GM12878 (cell line): ENCODE data around the gene ANXA4. TPM values are rescaled to one million over a fixed set of nuclear protein-coding genes. Genes with fewer than 3 reads are reported as not detected.

ENCODE experiments used
- CREM ChIP-seq: IDR thresholded peaks from 2 replicates; pipeline ENCODE4 v1.6.1; 2014; ENCODE audit warnings: antibody characterized with exemption, low read depth
- HCFC1 ChIP-seq: fragments of 150-350 bp; IDR thresholded peaks from 2 replicates; pipeline ENCODE4 v1.6.1; 2014; ENCODE audit warnings: low read length
- IKZF2 ChIP-seq, 2 experiments: fragments of 450-650 bp; IDR thresholded peaks; 2 replicates each; pipeline ENCODE4 v1.6.1; 2017; ENCODE audit warnings: mild to moderate bottlenecking in 2 of 2, moderate library complexity in 2 of 2
- KAT2A ChIP-seq: conservative IDR thresholded peaks from 2 replicates; pipeline ENCODE4 v1.6.1; 2011; ENCODE audit warnings: low read depth, low read length; ENCODE audit not compliant: control insufficient read depth
- RAD21 ChIP-seq: IDR thresholded peaks from 2 replicates; pipeline ENCODE4 v1.6.1; 2011; ENCODE audit warnings: mild to moderate bottlenecking, low read depth, low read length, moderate library complexity; ENCODE audit not compliant: insufficient read depth
- SP1 ChIP-seq: IDR thresholded peaks from one replicate; pipeline ENCODE4 v1.6.1; 2011; ENCODE audit warnings: low read depth, low read length
- SPI1 ChIP-seq: IDR thresholded peaks from 2 replicates; pipeline ENCODE4 v1.6.1; 2011; ENCODE audit warnings: low read depth, mild to moderate bottlenecking, low read length, moderate library complexity, borderline replicate concordance; ENCODE audit not compliant: insufficient read depth
- ZZZ3 ChIP-seq: IDR thresholded peaks from 2 replicates; pipeline ENCODE4 v1.6.1; 2011; ENCODE audit warnings: low read depth; ENCODE audit not compliant: control insufficient read depth, insufficient read length
- polyA plus RNA-seq, 11 experiments: library from polyadenylated mRNA; depleted of rRNA in 4 of 11; unstranded in 6 of 11; stranded (reverse) in 5 of 11; fragments of >200 nt; fragmentation: Nextera tagmentation in 4 of 11; fragmentation: Illumina TruSeq in 1 of 11; extraction: Ambion mirVana in 4 of 11; extraction: Trizol in 1 of 11; gene quantifications; 1 replicate in 1 of 11; 2 replicates in 10 of 11; pipeline versions ENCODE4 v1.2.1 to v1.2.3, GENCODE V29; 2011 to 2016; ENCODE audit warnings: inconsistent platforms in 2 of 11, missing spikeins in 2 of 11, low read depth in 1 of 11
- total RNA-seq, 4 experiments: library from RNA; depleted of rRNA in 3 of 4; stranded (reverse); fragments of >200 nt in 3 of 4; fragmentation: Illumina TruSeq in 1 of 4; extraction: Trizol in 1 of 4; gene quantifications; 2 replicates each; pipeline versions ENCODE4 v1.2.1 to v1.2.3, GENCODE V29; 2013 to 2021
- TF ChIP-seq, protein P1 (sequence below): fragments of 450-650 bp; IDR thresholded peaks from 2 replicates; pipeline ENCODE4 v1.6.1; 2017; ENCODE audit warnings: borderline replicate concordance
- TF ChIP-seq, protein P2 (sequence below): fragments of 450-650 bp; IDR thresholded peaks from 2 replicates; pipeline ENCODE4 v1.6.1; 2017; ENCODE audit warnings: antibody characterized with exemption, mild to moderate bottlenecking, moderate library complexity
- TF ChIP-seq, protein P3 (sequence below): fragments of 450-650 bp; IDR thresholded peaks from 2 replicates; pipeline ENCODE4 v1.6.1; 2018; ENCODE audit warnings: borderline replicate concordance, mild to moderate bottlenecking; ENCODE audit not compliant: partially characterized antibody
- TF ChIP-seq, protein P4 (sequence below): fragments of 450-650 bp; IDR thresholded peaks from 2 replicates; pipeline ENCODE4 v1.6.1; 2014; ENCODE audit warnings: mild to moderate bottlenecking
- TF ChIP-seq, protein P5 (sequence below): IDR thresholded peaks from 2 replicates; pipeline ENCODE4 v1.6.1; 2012; ENCODE audit warnings: improper control_type of control experiment, low read depth, low read length; ENCODE audit not compliant: insufficient replicate concordance

ANXA4 gene
- total and polyA plus RNA-seq, 10 of the 15 experiments (the other 5 are each of a cell fraction or from before 2014, with no cell fraction given) = 16.3 to 97.2 (median 71.0) TPM

DNA sequence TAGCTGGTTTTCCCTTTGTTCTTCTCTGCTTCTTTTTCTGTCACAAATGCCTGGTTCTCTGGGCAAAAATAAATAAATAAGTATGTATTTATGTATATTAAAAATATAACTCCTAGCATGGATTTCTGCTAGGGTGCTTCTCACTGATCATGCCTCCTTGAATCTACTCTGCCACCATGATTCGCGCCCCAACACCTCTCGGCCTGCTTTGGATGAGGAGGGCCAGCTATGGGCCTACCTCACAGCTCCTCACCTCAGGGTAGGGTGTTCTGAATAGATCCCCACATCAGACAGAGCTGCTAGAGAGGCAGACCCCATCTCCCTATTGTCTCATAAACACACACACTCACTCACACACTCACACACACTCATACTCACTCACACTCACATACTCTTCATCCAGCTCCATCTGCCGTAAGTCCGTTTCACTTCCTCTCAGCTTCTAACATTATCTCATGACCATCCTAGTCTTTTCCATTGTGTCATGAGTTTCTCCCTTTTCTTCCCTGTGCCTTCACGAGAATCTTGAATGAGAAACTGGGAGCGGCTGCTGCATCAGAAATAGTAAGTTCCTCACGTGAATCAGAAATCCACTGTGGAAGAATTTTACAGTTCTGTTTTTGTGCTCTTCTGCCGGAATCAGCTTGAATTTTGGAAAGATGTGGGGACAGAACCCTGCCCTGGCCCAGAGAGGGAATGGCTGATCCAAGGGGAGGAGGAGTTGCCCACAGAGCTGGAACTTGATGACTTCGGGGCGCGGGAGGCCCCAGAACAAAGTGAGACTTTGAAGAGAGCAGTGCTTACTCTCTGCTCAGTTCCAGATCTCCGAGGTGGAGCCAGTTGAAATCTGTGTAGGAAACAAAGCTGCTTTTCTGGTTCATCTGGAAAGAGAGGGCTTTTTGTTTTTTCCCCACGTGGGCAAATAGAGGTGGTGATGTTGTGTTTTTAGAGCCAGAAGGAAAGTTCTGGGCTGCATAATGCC is 20.9 kb downstream of the ANXA4 start (continued):
- TF ChIP-seq, protein P1, sequence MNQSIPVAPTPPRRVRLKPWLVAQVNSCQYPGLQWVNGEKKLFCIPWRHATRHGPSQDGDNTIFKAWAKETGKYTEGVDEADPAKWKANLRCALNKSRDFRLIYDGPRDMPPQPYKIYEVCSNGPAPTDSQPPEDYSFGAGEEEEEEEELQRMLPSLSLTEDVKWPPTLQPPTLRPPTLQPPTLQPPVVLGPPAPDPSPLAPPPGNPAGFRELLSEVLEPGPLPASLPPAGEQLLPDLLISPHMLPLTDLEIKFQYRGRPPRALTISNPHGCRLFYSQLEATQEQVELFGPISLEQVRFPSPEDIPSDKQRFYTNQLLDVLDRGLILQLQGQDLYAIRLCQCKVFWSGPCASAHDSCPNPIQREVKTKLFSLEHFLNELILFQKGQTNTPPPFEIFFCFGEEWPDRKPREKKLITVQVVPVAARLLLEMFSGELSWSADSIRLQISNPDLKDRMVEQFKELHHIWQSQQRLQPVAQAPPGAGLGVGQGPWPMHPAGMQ = no peak; the same call in 1 of the 2 replicates
- TF ChIP-seq HCFC1 = no peak
- peak; percentile 59; the same call in 1 of the 2 replicates for TF ChIP-seq CREM
- TF ChIP-seq, protein P2, sequence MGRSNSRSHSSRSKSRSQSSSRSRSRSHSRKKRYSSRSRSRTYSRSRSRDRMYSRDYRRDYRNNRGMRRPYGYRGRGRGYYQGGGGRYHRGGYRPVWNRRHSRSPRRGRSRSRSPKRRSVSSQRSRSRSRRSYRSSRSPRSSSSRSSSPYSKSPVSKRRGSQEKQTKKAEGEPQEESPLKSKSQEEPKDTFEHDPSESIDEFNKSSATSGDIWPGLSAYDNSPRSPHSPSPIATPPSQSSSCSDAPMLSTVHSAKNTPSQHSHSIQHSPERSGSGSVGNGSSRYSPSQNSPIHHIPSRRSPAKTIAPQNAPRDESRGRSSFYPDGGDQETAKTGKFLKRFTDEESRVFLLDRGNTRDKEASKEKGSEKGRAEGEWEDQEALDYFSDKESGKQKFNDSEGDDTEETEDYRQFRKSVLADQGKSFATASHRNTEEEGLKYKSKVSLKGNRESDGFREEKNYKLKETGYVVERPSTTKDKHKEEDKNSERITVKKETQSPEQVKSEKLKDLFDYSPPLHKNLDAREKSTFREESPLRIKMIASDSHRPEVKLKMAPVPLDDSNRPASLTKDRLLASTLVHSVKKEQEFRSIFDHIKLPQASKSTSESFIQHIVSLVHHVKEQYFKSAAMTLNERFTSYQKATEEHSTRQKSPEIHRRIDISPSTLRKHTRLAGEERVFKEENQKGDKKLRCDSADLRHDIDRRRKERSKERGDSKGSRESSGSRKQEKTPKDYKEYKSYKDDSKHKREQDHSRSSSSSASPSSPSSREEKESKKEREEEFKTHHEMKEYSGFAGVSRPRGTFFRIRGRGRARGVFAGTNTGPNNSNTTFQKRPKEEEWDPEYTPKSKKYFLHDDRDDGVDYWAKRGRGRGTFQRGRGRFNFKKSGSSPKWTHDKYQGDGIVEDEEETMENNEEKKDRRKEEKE = no peak
- no peak for TF ChIP-seq ZZZ3
- peak; percentile 90 for TF ChIP-seq SPI1
- peak; percentile 93 to 95 for TF ChIP-seq IKZF2 (IDR thresholded peaks at IDR 0.05)
- TF ChIP-seq SP1 = no peak
- TF ChIP-seq, protein P3, sequence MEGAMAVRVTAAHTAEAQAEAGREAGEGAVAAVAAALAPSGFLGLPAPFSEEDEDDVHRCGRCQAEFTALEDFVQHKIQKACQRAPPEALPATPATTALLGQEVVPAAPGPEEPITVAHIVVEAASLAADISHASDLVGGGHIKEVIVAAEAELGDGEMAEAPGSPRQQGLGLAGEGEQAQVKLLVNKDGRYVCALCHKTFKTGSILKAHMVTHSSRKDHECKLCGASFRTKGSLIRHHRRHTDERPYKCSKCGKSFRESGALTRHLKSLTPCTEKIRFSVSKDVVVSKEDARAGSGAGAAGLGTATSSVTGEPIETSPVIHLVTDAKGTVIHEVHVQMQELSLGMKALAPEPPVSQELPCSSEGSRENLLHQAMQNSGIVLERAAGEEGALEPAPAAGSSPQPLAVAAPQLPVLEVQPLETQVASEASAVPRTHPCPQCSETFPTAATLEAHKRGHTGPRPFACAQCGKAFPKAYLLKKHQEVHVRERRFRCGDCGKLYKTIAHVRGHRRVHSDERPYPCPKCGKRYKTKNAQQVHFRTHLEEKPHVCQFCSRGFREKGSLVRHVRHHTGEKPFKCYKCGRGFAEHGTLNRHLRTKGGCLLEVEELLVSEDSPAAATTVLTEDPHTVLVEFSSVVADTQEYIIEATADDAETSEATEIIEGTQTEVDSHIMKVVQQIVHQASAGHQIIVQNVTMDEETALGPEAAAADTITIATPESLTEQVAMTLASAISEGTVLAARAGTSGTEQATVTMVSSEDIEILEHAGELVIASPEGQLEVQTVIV = peak; percentile 25
- TF ChIP-seq, protein P4, sequence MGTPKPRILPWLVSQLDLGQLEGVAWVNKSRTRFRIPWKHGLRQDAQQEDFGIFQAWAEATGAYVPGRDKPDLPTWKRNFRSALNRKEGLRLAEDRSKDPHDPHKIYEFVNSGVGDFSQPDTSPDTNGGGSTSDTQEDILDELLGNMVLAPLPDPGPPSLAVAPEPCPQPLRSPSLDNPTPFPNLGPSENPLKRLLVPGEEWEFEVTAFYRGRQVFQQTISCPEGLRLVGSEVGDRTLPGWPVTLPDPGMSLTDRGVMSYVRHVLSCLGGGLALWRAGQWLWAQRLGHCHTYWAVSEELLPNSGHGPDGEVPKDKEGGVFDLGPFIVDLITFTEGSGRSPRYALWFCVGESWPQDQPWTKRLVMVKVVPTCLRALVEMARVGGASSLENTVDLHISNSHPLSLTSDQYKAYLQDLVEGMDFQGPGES = no peak
- TF ChIP-seq, protein P5, sequence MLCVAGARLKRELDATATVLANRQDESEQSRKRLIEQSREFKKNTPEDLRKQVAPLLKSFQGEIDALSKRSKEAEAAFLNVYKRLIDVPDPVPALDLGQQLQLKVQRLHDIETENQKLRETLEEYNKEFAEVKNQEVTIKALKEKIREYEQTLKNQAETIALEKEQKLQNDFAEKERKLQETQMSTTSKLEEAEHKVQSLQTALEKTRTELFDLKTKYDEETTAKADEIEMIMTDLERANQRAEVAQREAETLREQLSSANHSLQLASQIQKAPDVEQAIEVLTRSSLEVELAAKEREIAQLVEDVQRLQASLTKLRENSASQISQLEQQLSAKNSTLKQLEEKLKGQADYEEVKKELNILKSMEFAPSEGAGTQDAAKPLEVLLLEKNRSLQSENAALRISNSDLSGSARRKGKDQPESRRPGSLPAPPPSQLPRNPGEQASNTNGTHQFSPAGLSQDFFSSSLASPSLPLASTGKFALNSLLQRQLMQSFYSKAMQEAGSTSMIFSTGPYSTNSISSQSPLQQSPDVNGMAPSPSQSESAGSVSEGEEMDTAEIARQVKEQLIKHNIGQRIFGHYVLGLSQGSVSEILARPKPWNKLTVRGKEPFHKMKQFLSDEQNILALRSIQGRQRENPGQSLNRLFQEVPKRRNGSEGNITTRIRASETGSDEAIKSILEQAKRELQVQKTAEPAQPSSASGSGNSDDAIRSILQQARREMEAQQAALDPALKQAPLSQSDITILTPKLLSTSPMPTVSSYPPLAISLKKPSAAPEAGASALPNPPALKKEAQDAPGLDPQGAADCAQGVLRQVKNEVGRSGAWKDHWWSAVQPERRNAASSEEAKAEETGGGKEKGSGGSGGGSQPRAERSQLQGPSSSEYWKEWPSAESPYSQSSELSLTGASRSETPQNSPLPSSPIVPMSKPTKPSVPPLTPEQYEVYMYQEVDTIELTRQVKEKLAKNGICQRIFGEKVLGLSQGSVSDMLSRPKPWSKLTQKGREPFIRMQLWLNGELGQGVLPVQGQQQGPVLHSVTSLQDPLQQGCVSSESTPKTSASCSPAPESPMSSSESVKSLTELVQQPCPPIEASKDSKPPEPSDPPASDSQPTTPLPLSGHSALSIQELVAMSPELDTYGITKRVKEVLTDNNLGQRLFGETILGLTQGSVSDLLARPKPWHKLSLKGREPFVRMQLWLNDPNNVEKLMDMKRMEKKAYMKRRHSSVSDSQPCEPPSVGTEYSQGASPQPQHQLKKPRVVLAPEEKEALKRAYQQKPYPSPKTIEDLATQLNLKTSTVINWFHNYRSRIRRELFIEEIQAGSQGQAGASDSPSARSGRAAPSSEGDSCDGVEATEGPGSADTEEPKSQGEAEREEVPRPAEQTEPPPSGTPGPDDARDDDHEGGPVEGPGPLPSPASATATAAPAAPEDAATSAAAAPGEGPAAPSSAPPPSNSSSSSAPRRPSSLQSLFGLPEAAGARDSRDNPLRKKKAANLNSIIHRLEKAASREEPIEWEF = no peak
- no peak for TF ChIP-seq KAT2A
- TF ChIP-seq RAD21 = no peak
